Measurements from ENCODE around the gene TFEB. TPM values are rescaled to one million over a fixed set of nuclear protein-coding genes. Genes with fewer than 3 reads are reported as not detected.

The TFEB gene
- polyA plus RNA-seq, 1 experiment = 3.9 TPM

- no peak for TF ChIP-seq CTCF (IDR thresholded peaks at IDR 0.05; ENCODE audit: low read depth, low read length)
- Histone ChIP-seq H3K4me3 (ENCODE audit: low read depth, low read length) (no peak overlapping the region), H3K27ac (ENCODE audit: low read depth, low read length) (no peak overlapping the region), H3K9me3 (ENCODE audit: control insufficient read depth, insufficient read depth, low read length) (no peaks in the 10 kb centered on the region), H3K27me3 (ENCODE audit: control insufficient read depth, insufficient read depth, low read length) (peaks cover 9% of the 10 kb centered on the region)
- CTCF ChIA-PET = interaction anchor here (0.7 to 2.8 kb wide), 3 partner anchors 13 to 281 kb away, joined by 3 to 10 read pairs (median 5); no protein-coding TSS in a partner anchor
- DNase-seq (ENCODE audit: low read depth, low spot score) = no peak
- POLR2A ChIA-PET = no interaction called here
Measured at GRCh38 chr6:41763470-41763869, 28.1 kb upstream of the TFEB start.

GRCh38 chr6:41759905-41760579 lies 24.6 kb upstream of the TFEB start:
- no peak overlapping the region for H3K4me3 ChIP-seq (ENCODE audit: low read depth, low read length)
- TF ChIP-seq CTCF (IDR thresholded peaks at IDR 0.05; ENCODE audit: low read depth, low read length) = no peak
- H3K27ac ChIP-seq (ENCODE audit: low read depth, low read length) = no peak overlapping the region
- H3K27me3 ChIP-seq (ENCODE audit: control insufficient read depth, insufficient read depth, low read length) = peaks cover 20% of the 10 kb centered on the region
- POLR2A ChIA-PET = no interaction called here
- H3K9me3 ChIP-seq (ENCODE audit: control insufficient read depth, insufficient read depth, low read length) = no peaks in the 10 kb centered on the region
- CTCF ChIA-PET = interaction anchor here (0.9 kb wide), 1 partner anchor 54 kb away, joined by 3 read pairs; no protein-coding TSS in a partner anchor
- no peak for DNase-seq (ENCODE audit: low read depth, low spot score)

- ChIA-PET CTCF (interaction anchor here (0.9 kb wide), 1 partner anchor 53 kb away, joined by 3 read pairs; no protein-coding TSS in a partner anchor), POLR2A (no interaction called here)
- no peak overlapping the region for H3K4me3 ChIP-seq (ENCODE audit: low read depth, low read length)
- no peak overlapping the region for H3K27ac ChIP-seq (ENCODE audit: low read depth, low read length)
- TF ChIP-seq CTCF (IDR thresholded peaks at IDR 0.05; ENCODE audit: low read depth, low read length) = no peak
- DNase-seq (ENCODE audit: low read depth, low spot score) = no peak
- H3K9me3 ChIP-seq (ENCODE audit: control insufficient read depth, insufficient read depth, low read length) = no peaks in the 10 kb centered on the region
- peaks cover 20% of the 10 kb centered on the region for H3K27me3 ChIP-seq (ENCODE audit: control insufficient read depth, insufficient read depth, low read length)
Measured at GRCh38 chr6:41759106-41759904, 23.9 kb upstream of the TFEB start.

- ChIA-PET CTCF (no interaction called here), POLR2A (no interaction called here)
- H3K27ac ChIP-seq (ENCODE audit: low read depth, low read length) = no peak overlapping the region
- no peak for TF ChIP-seq CTCF (IDR thresholded peaks at IDR 0.05; ENCODE audit: low read depth, low read length)
- no peak for DNase-seq (ENCODE audit: low read depth, low spot score)
- peaks cover 23% of the 10 kb centered on the region for H3K27me3 ChIP-seq (ENCODE audit: control insufficient read depth, insufficient read depth, low read length)
- no peaks in the 10 kb centered on the region for H3K9me3 ChIP-seq (ENCODE audit: control insufficient read depth, insufficient read depth, low read length)
- H3K4me3 ChIP-seq (ENCODE audit: low read depth, low read length) = no peak overlapping the region
Measured at GRCh38 chr6:41758641-41759035, 23.2 kb upstream of the TFEB start.
